ENCODE results near the gene CTNNBIP1.

Gene CTNNBIP1

GRCh38 chr1:9852004-9852403 is 58.1 kb downstream of the CTNNBIP1 start:
- peak; percentile 52 to 62 for DNase-seq

- DNase-seq = no peak
These were observed 59.5 kb downstream of the CTNNBIP1 start for GRCh38 chr1:9850442-9851162.

- DNase-seq = peak in 1 of 2 experiments; percentile 19
These were observed 60.2 kb downstream of the CTNNBIP1 start for GRCh38 chr1:9849691-9850441.

- no peak for DNase-seq
These were observed 62.0 kb downstream of the CTNNBIP1 start for GRCh38 chr1:9848022-9848421.

GRCh38 chr1:9847269-9847668 is 62.8 kb downstream of the CTNNBIP1 start:
- no peak for DNase-seq

- peak; percentile 40 to 55 for DNase-seq
These were observed 63.4 kb downstream of the CTNNBIP1 start for GRCh38 chr1:9846611-9847171.

- peak in 1 of 2 experiments; percentile 33 for DNase-seq
These were observed 64.2 kb downstream of the CTNNBIP1 start for GRCh38 chr1:9845914-9846313.

- DNase-seq = no peak
These were observed 65.3 kb downstream of the CTNNBIP1 start for GRCh38 chr1:9844756-9845155.

- no peak for DNase-seq
These were observed 66.0 kb downstream of the CTNNBIP1 start for GRCh38 chr1:9844106-9844505.

- DNase-seq = no peak
These were observed 66.5 kb downstream of the CTNNBIP1 start for GRCh38 chr1:9843576-9843945.

- DNase-seq = peak; percentile 77 to 92
These were observed 67.1 kb downstream of the CTNNBIP1 start for GRCh38 chr1:9842781-9843575.

GRCh38 chr1:9842073-9842711 is 67.9 kb downstream of the CTNNBIP1 start:
- peak; percentile 98 for DNase-seq

- DNase-seq = no peak
These were observed 68.6 kb downstream of the CTNNBIP1 start for GRCh38 chr1:9841460-9841859.

- peak; percentile 92 to 98 for DNase-seq
These were observed 69.9 kb downstream of the CTNNBIP1 start for GRCh38 chr1:9840176-9840575.

- DNase-seq = no peak
These were observed 71.1 kb downstream of the CTNNBIP1 start for GRCh38 chr1:9838946-9839345.

- no peak for DNase-seq
These were observed 73.5 kb downstream of the CTNNBIP1 start for GRCh38 chr1:9836632-9836960.

GRCh38 chr1:9835758-9836631 is 74.1 kb downstream of the CTNNBIP1 start:
- peak; percentile 84 for DNase-seq

- no peak for DNase-seq
These were observed 74.7 kb downstream of the CTNNBIP1 start for GRCh38 chr1:9835404-9835757.

GRCh38 chr1:9833632-9834031 is 76.4 kb downstream of the CTNNBIP1 start:
- no peak for DNase-seq

- no peak for DNase-seq
These were observed 82.4 kb downstream of the CTNNBIP1 start for GRCh38 chr1:9827558-9828185.

- no peak for DNase-seq
These were observed 83.5 kb downstream of the CTNNBIP1 start for GRCh38 chr1:9826616-9827015.
